Upper lobe of left lung (tissue), 6 donors: Measurements from ENCODE around the gene KSR2. TPM values are rescaled to one million over a fixed set of nuclear protein-coding genes. Genes with fewer than 3 reads are reported as not detected.

Source experiments
- ATAC-seq, 2 donors: fragments of 200-7000 bp; cut with Tn5 transposase; one replicate each; pipeline ENCODE4 v1.9.1; 2022; ENCODE audit warnings: mild to moderate bottlenecking in 2 of 2, moderate library complexity in 2 of 2; ENCODE audit not compliant: low FRiP score in 2 of 2
- DNase-seq, 2 donors: peaks; one replicate each; pipeline ENCODE4 v3.0.0-alpha.2; 2019 to 2020
- H3K27ac ChIP-seq, 4 donors: fragments of 200-600 bp; sonication (generic); one replicate each; pipeline ENCODE4 v1.5.1; 2016 to 2019
- H3K27me3 ChIP-seq, 4 donors: fragments of 200-600 bp; sonication (generic); one replicate each; pipeline ENCODE4 v1.5.1; 2017 to 2019
- H3K36me3 ChIP-seq, 4 donors: fragments of 200-600 bp; sonication (generic); one replicate each; pipeline ENCODE4 v1.5.1; 2016 to 2019
- H3K4me1 ChIP-seq, 4 donors: fragments of 200-600 bp; sonication (generic); one replicate each; pipeline ENCODE4 v1.5.1; 2018 to 2019
- H3K4me3 ChIP-seq, 4 donors: fragments of 200-600 bp; sonication (generic); one replicate each; pipeline ENCODE4 v1.5.1; 2017 to 2019; ENCODE audit warnings: mild to moderate bottlenecking in 2 of 4, moderate library complexity in 1 of 4
- H3K9me3 ChIP-seq, 4 donors: fragments of 200-600 bp; sonication (generic); one replicate each; pipeline ENCODE4 v1.5.1; 2018 to 2019
- EP300 ChIP-seq, 4 donors: sonication (generic); formaldehyde crosslinking; IDR thresholded peaks; one replicate each; pipeline ENCODE4 v1.5.1; 2017; ENCODE audit warnings: antibody characterized with exemption in 4 of 4, control low read depth in 2 of 4
- POLR2A ChIP-seq, 4 donors: fragments of 450-650 bp; IDR thresholded peaks; one replicate each; pipeline ENCODE4 v1.5.1; 2016 to 2017; ENCODE audit warnings: antibody characterized with exemption in 4 of 4, mild to moderate bottlenecking in 2 of 4
- POLR2AphosphoS5 ChIP-seq, 2 donors: sonication (generic); formaldehyde crosslinking; IDR thresholded peaks; one replicate each; pipeline ENCODE4 v1.5.1; 2017; ENCODE audit warnings: antibody characterized with exemption in 2 of 2
- WGBS, 2 donors: methylation state at CpG; one replicate each; pipeline ENCODE4 v1.1.5; 2017 to 2018; 5-methylcytosine and 5-hydroxymethylcytosine counted together
- total RNA-seq, 6 donors: library from RNA; depleted of rRNA in 4 of 6; stranded (reverse); fragments of >200 nt in 4 of 6; gene quantifications; one replicate each; pipeline versions ENCODE4 v1.1.0 to v1.2.1, GENCODE V29; 2016 to 2021
- TF ChIP-seq, protein P1 (sequence below), 6 experiments: fragments of 450-650 bp in 4 of 6; fragments of 200-600 bp in 2 of 6; sonication (generic) in 2 of 6; IDR thresholded peaks; one replicate each; pipeline ENCODE4 v1.5.1; 2016 to 2019; ENCODE audit warnings: antibody characterized with exemption in 6 of 6
- donor health status: DM: no; HTN: no; CAD: no; lungs with moderate emphysema.
- donor health status: DM: no; HTN: yes; CAD: no; lungs with severe emphysema.

KSR2 gene
- total RNA-seq, 6 donors from 2014 or later, result 0.30 to 3.2 (median 0.85) TPM

DNA sequence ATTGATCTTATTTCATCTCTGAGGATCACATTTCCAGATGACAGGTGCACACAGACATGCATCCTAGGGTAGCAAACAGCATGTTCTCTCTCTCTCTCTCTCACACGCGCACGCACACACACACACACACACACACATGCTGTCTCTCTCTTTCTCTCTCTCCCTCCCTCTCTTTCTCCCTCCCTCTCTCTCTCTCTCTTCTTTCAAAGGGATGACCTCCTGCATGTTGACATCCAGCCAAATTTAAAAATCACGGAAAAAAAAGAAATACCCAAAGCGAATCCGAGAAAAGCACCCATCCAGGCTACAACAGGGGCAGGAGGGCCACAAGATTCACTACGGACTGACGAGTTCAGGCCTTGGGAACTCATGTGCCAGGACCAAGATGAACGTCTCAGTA is 2.3 kb downstream of the KSR2 start:
- peaks cover 0 to 15% (median under 1%) of the 10 kb centered on the region in 4 donors for H3K27me3 ChIP-seq
- no peaks in the 10 kb centered on the region for H3K36me3 ChIP-seq
- H3K4me1 ChIP-seq, result peaks cover 0 to 18% (median 7%) of the 10 kb centered on the region in 4 donors
- no peak for DNase-seq
- no peak for ATAC-seq
- H3K4me3 ChIP-seq, result no peak overlapping the region
- TF ChIP-seq POLR2AphosphoS5 (IDR thresholded peaks at IDR 0.05) (no peak), EP300 (IDR thresholded peaks at IDR 0.05) (no peak), POLR2A (IDR thresholded peaks at IDR 0.05) (no peak)
- TF ChIP-seq, protein P1, sequence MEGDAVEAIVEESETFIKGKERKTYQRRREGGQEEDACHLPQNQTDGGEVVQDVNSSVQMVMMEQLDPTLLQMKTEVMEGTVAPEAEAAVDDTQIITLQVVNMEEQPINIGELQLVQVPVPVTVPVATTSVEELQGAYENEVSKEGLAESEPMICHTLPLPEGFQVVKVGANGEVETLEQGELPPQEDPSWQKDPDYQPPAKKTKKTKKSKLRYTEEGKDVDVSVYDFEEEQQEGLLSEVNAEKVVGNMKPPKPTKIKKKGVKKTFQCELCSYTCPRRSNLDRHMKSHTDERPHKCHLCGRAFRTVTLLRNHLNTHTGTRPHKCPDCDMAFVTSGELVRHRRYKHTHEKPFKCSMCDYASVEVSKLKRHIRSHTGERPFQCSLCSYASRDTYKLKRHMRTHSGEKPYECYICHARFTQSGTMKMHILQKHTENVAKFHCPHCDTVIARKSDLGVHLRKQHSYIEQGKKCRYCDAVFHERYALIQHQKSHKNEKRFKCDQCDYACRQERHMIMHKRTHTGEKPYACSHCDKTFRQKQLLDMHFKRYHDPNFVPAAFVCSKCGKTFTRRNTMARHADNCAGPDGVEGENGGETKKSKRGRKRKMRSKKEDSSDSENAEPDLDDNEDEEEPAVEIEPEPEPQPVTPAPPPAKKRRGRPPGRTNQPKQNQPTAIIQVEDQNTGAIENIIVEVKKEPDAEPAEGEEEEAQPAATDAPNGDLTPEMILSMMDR (IDR thresholded peaks at IDR 0.05), result no peak
- peaks cover 0 to 4% (median 1%) of the 10 kb centered on the region in 4 donors for H3K9me3 ChIP-seq
- 58 to 62% methylated on average over 9 of the region's 9 CpGs for WGBS, 2 donors
- no peak overlapping the region for H3K27ac ChIP-seq

DNA sequence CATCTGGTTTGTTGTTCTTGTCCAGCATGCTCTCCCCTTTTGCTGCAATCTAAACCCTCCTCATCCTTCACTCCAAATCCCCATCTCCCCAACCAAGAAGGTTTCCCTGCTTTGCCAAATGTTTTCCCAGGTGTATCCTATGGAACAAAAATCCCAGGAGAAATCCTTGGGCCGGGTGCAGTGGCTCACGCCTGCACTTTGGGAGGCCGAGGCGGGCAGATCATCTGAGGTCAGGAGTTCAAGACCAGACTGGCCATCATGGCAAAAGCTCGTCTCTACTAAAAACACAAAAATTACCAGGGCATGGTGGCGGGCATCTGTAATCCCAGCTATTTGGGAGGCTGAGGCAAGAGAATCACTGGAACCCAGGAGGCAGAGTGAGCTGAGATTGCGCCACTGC is 5.0 kb downstream of the KSR2 start:
- Histone ChIP-seq H3K4me3 (no peak overlapping the region), H3K4me1 (peaks cover 0 to 11% (median 5%) of the 10 kb centered on the region in 4 donors), H3K36me3 (no peaks in the 10 kb centered on the region), H3K27ac (no peak overlapping the region), H3K9me3 (no peaks in the 10 kb centered on the region), H3K27me3 (peaks cover 0 to 9% (median 0%) of the 10 kb centered on the region in 4 donors)
- ATAC-seq (no peak), DNase-seq (no peak)
- TF ChIP-seq POLR2AphosphoS5 (IDR thresholded peaks at IDR 0.05) (no peak), POLR2A (IDR thresholded peaks at IDR 0.05) (no peak), EP300 (IDR thresholded peaks at IDR 0.05) (no peak)
- TF ChIP-seq, protein P1 (IDR thresholded peaks at IDR 0.05), result no peak
- 93 to 100% methylated on average over 6 to 7 of the region's 7 CpGs for WGBS, 2 donors

DNA sequence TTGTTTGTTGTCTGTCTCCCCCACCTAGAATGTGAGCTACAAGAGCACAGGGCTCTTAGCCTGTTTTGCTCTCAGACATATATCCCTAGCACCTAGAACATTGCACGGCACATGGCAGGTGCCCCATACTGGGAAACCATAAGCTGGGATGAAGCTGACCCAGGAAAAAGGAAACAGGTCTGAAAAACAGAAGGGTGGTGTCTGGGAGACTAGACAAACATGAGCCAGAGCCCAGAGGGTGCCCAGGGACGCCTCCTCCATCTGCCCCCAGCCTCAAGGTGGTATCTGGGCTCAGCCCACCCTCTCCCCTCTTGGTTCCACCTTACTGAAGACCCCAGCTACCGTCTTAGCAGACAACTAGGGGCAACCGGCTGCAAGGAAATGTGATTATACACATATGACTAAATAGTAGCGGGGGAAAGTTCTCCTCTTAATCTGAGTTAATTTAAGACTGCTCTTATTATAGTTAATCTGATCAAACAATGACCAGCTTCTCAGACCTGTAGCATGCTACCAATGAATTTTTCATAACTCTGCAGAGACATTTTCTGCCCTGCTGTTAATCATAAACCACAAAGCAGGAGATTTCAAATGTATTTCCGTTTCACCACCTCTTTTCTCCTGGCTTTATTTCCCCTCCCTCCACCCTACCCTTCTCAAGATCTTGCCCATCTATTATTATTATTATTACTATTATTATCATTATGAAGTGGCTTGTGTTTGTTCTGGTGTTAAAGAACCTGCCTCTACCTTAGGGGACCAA is 31.9 kb downstream of the KSR2 start:
- Histone ChIP-seq H3K36me3 (no peaks in the 10 kb centered on the region), H3K27me3 (no peaks in the 10 kb centered on the region), H3K4me3 (no peak overlapping the region), H3K4me1 (no peaks in the 10 kb centered on the region), H3K27ac (no peak overlapping the region), H3K9me3 (no peaks in the 10 kb centered on the region)
- 65 to 71% methylated on average over 6 of the region's 6 CpGs for WGBS, 2 donors
- no peak for TF ChIP-seq EP300 (IDR thresholded peaks at IDR 0.05)
- no peak for TF ChIP-seq POLR2A (IDR thresholded peaks at IDR 0.05)
- TF ChIP-seq, protein P1 (IDR thresholded peaks at IDR 0.05), result no peak
- no peak for TF ChIP-seq POLR2AphosphoS5 (IDR thresholded peaks at IDR 0.05)
- no peak for DNase-seq
- ATAC-seq, result no peak

DNA sequence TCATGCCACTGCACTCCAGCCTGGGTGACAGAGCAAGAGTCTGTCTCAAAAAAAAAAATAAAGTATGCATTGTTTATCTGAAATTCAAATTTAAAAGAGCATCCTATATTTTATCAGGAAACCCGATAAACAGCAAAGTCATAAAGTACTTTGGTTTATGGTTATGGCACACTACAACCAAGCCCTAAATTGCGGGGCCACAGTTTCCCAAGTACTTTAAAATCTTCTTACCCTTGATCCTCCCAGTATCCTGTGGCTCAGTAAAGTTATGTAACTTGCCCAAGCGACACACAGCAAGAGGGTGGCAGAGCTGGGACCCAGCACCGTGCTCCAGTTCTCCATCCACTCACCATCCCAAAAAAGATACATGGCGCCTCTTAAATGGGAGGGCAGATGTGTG is 35.2 kb downstream of the KSR2 start:
- H3K4me1 ChIP-seq, result no peaks in the 10 kb centered on the region
- ATAC-seq, result no peak
- no peaks in the 10 kb centered on the region for H3K9me3 ChIP-seq
- no peak for DNase-seq
- no peak for TF ChIP-seq POLR2AphosphoS5 (IDR thresholded peaks at IDR 0.05)
- TF ChIP-seq POLR2A (IDR thresholded peaks at IDR 0.05), result no peak
- no peak for TF ChIP-seq EP300 (IDR thresholded peaks at IDR 0.05)
- TF ChIP-seq, protein P1 (IDR thresholded peaks at IDR 0.05), result no peak
- 95 to 99% methylated on average over 5 of the region's 5 CpGs for WGBS, 2 donors
- H3K4me3 ChIP-seq, result no peak overlapping the region
- no peak overlapping the region for H3K27ac ChIP-seq
- no peaks in the 10 kb centered on the region for H3K36me3 ChIP-seq
- no peaks in the 10 kb centered on the region for H3K27me3 ChIP-seq
